Measurements from ENCODE around the gene HNRNPR.
"Not testable (repeated sequence)": the region's sequence is repeated elsewhere in the genome, so short reads cannot be mapped to it uniquely, and the experiment has no call there.

Gene HNRNPR

GRCh38 chr1:23344111-23344986 is at the start of gene HNRNPR:
Gene HNRNPR (minus strand): TSS chr1:23344284. CDS start chr1:23341008, 3,276 bp downstream.
- peak; percentile 100 for DNase-seq

- DNase-seq, result peak; percentile 84
Observed at GRCh38 chr1:23393706-23394105, 49.6 kb upstream of the HNRNPR start.

- no peak for DNase-seq
Observed at GRCh38 chr1:23392125-23392855, 48.2 kb upstream of the HNRNPR start.

- DNase-seq, result no peak
Observed at GRCh38 chr1:23389837-23390321, 45.8 kb upstream of the HNRNPR start.

GRCh38 chr1:23387494-23387893 is 43.4 kb upstream of the HNRNPR start:
- DNase-seq, result no peak

- DNase-seq, result no peak
Observed at GRCh38 chr1:23385119-23385621, 41.1 kb upstream of the HNRNPR start.

- peak; percentile 74 for DNase-seq
Observed at GRCh38 chr1:23384312-23385058, 40.4 kb upstream of the HNRNPR start.

- no peak for DNase-seq
Observed at GRCh38 chr1:23383577-23384311, 39.7 kb upstream of the HNRNPR start.

GRCh38 chr1:23381233-23381885 is 37.3 kb upstream of the HNRNPR start:
- DNase-seq, result no peak

- DNase-seq, result no peak
Observed at GRCh38 chr1:23380719-23381118, 36.6 kb upstream of the HNRNPR start.

- DNase-seq, result not testable (repeated sequence)
Observed at GRCh38 chr1:23380236-23380635, 36.2 kb upstream of the HNRNPR start.

- peak; percentile 83 for DNase-seq
Observed at GRCh38 chr1:23376890-23377811, 33.1 kb upstream of the HNRNPR start.

- not testable (repeated sequence) for DNase-seq
Observed at GRCh38 chr1:23374079-23374735, 30.1 kb upstream of the HNRNPR start.

GRCh38 chr1:23371987-23372880 is 28.1 kb upstream of the HNRNPR start:
- no peak for DNase-seq

GRCh38 chr1:23370709-23371584 is 26.9 kb upstream of the HNRNPR start:
- no peak for DNase-seq

GRCh38 chr1:23370330-23370708 is 26.2 kb upstream of the HNRNPR start:
- DNase-seq, result no peak

- DNase-seq, result peak; percentile 81
Observed at GRCh38 chr1:23369335-23370013, 25.4 kb upstream of the HNRNPR start, which contains the start of gene ZNF436. Gene ZNF436 (minus strand): TSS chr1:23369836. CDS start chr1:23368005, 1,831 bp downstream.
